HG02759 (cell line): ENCODE results near the gene DEDD2.

Experiments
- ATAC-seq: cut with Tn5 transposase; IDR thresholded peaks from one replicate; pipeline ENCODE4 v1.9.1; 2021; ENCODE audit warnings: mild to moderate bottlenecking, moderate library complexity; ENCODE audit not compliant: unreplicated experiment

DEDD2 gene

GRCh38 chr19:42150911-42151361 is 66.5 kb downstream of the DEDD2 start:
- no peak for ATAC-seq

GRCh38 chr19:42150364-42150763 is 67.1 kb downstream of the DEDD2 start:
- ATAC-seq, result no peak

GRCh38 chr19:42149447-42150202 is 67.9 kb downstream of the DEDD2 start:
- no peak for ATAC-seq
